ENCODE data around the gene DNAJC19.
"Not testable (repeated sequence)": the region's sequence is repeated elsewhere in the genome, so short reads cannot be mapped to it uniquely, and the experiment has no call there.

DNAJC19 gene
- total RNA-seq, result 14.3 to 19.5 reads per million in 2 donors

GRCh38 chr3:180989291-180990163 is at the start of gene DNAJC19:
Gene DNAJC19 (minus strand): TSS chr3:180989736. CDS start chr3:180989602, 134 bp downstream.
- peak; percentile 66 to 98 (median 86) for DNase-seq

- no peak for DNase-seq
Observed at GRCh38 chr3:181030948-181031347, 41.4 kb upstream of the DNAJC19 start.

GRCh38 chr3:181025204-181025603 is 35.7 kb upstream of the DNAJC19 start:
- no peak for DNase-seq

- no peak for DNase-seq
Observed at GRCh38 chr3:181017690-181018089, 28.2 kb upstream of the DNAJC19 start.

- peak in 1 of 5 experiments; percentile 2 for DNase-seq
Observed at GRCh38 chr3:181009225-181009624, 19.7 kb upstream of the DNAJC19 start.

- DNase-seq, result no peak
Observed at GRCh38 chr3:181008796-181009195, 19.3 kb upstream of the DNAJC19 start.

- no peak for DNase-seq
Observed at GRCh38 chr3:181007262-181007661, 17.7 kb upstream of the DNAJC19 start.

GRCh38 chr3:181006541-181006940 is 17.0 kb upstream of the DNAJC19 start:
- no peak for DNase-seq

GRCh38 chr3:181003469-181003868 is 13.9 kb upstream of the DNAJC19 start:
- DNase-seq, result not testable (repeated sequence)

- not testable (repeated sequence) for DNase-seq
Observed at GRCh38 chr3:181002331-181002730, 12.8 kb upstream of the DNAJC19 start.

GRCh38 chr3:180996415-180996932 is 6.9 kb upstream of the DNAJC19 start:
- DNase-seq, result no peak

- no peak for DNase-seq
Observed at GRCh38 chr3:180990505-180990904, 969 bp upstream of the DNAJC19 start.

- no peak for DNase-seq
Observed at GRCh38 chr3:180987344-180987743, 2.2 kb downstream of the DNAJC19 start.

GRCh38 chr3:180986366-180986765 is 3.2 kb downstream of the DNAJC19 start:
- not testable (repeated sequence) for DNase-seq

- no peak for DNase-seq
Observed at GRCh38 chr3:180983136-180983535, 6.4 kb downstream of the DNAJC19 start.

GRCh38 chr3:180981912-180982311 is 7.6 kb downstream of the DNAJC19 start:
- DNase-seq, result no peak

GRCh38 chr3:180980611-180981010 is 8.9 kb downstream of the DNAJC19 start:
- peak in 1 of 5 experiments; percentile 14 for DNase-seq

- DNase-seq, result no peak
Observed at GRCh38 chr3:180979961-180980360, 9.6 kb downstream of the DNAJC19 start.

GRCh38 chr3:180977498-180977897 is 12.0 kb downstream of the DNAJC19 start:
- no peak for DNase-seq

- no peak for DNase-seq
Observed at GRCh38 chr3:180974286-180974685, 15.2 kb downstream of the DNAJC19 start.

GRCh38 chr3:180973543-180973942 is 16.0 kb downstream of the DNAJC19 start:
- DNase-seq, result no peak

- no peak for DNase-seq
Observed at GRCh38 chr3:180970931-180971330, 18.6 kb downstream of the DNAJC19 start.

- DNase-seq, result no peak
Observed at GRCh38 chr3:180962530-180962929, 27.0 kb downstream of the DNAJC19 start.

- no peak for DNase-seq
Observed at GRCh38 chr3:180961552-180961951, 28.0 kb downstream of the DNAJC19 start.
